Muscle layer of duodenum (tissue), 2 donors: ENCODE results near the gene ST6GALNAC4.

Source experiments
- H3K27ac ChIP-seq: one replicate; pipeline ENCODE4 v1.7.0; 2013; ENCODE audit warnings: mild to moderate bottlenecking, low read length
- H3K27me3 ChIP-seq: one replicate; pipeline ENCODE4 v1.7.0; 2013; ENCODE audit warnings: low read depth, mild to moderate bottlenecking, control low read depth, low read length
- H3K36me3 ChIP-seq, 2 donors: one replicate each; pipeline ENCODE4 v1.7.0; 2013; ENCODE audit warnings: low read length in 2 of 2, control low read depth in 1 of 2, mild to moderate bottlenecking in 1 of 2; ENCODE audit not compliant: insufficient read depth in 2 of 2, control insufficient read depth in 1 of 2
- H3K4me1 ChIP-seq, 2 donors: one replicate each; pipeline ENCODE4 v1.7.0; 2013; ENCODE audit warnings: low read length in 2 of 2, mild to moderate bottlenecking in 2 of 2, control low read depth in 1 of 2, moderate library complexity in 1 of 2; ENCODE audit not compliant: insufficient read depth in 2 of 2, control insufficient read depth in 1 of 2
- H3K4me3 ChIP-seq, 2 donors: one replicate each; pipeline ENCODE4 v1.7.0; 2013; ENCODE audit warnings: low read length in 2 of 2, low read depth in 1 of 2, mild to moderate bottlenecking in 1 of 2
- H3K9me3 ChIP-seq, 2 donors: one replicate each; pipeline ENCODE4 v1.7.0; 2013; ENCODE audit warnings: low read length in 2 of 2, control low read depth in 1 of 2, mild to moderate bottlenecking in 1 of 2; ENCODE audit not compliant: control insufficient read depth in 1 of 2
- donor health status: healthy.

ST6GALNAC4 gene, protein sequence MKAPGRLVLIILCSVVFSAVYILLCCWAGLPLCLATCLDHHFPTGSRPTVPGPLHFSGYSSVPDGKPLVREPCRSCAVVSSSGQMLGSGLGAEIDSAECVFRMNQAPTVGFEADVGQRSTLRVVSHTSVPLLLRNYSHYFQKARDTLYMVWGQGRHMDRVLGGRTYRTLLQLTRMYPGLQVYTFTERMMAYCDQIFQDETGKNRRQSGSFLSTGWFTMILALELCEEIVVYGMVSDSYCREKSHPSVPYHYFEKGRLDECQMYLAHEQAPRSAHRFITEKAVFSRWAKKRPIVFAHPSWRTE

DNA sequence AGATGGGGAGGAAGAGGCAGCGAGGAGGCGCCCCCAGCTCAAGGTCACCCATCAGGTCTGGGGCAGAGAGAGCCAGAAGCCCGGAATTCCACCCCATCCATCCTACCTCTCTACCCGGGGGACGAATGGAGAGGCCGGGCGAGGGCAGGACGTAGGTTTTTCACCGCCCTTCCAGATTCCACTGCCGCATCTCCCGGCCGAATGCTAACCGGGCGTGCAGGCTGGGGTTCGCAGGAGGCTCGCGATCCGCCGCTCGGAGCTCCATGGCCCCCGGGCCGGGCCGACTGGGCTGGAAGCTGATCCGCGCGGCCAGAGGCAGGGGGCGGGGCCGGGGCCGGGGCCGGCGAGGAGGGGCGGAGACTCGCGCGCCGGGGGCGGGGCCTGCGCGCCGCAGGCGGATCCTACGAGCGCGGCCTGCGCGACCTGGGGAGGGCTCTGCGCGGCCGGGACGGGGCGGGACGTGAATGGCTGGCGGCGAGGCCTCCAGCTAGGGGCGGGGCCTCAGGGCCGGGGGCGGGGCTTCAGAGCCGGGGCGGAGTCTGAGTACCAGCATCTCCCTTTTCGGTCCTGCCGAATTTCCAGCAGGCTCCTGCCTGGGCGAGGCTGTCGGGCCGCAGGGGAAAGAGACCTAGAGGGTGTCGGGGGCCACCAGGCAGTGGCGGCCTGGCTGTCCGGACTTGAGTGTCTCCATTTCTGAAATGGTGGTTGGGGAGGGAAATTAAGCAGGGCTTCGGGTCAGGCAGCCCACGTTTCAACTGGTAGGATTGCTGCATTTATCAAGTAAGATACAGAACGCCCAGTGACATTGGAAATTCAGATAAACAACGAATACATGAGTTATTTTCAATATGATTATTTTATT, at the start of gene ST6GALNAC4:
ST6GALNAC4 (minus strand) TSS at position 322 of the 862 bp plus-strand sequence. CDS start 622 bp downstream, outside the sequence.
- peak within 1 kb of the TSS; percentile 69 for H3K27ac ChIP-seq
- peaks cover 19 to 32% of the 10 kb centered on the region in 2 donors for H3K4me1 ChIP-seq
- no peaks in the 10 kb centered on the region for H3K27me3 ChIP-seq
- peaks cover 2 to 11% of the 10 kb centered on the region in 2 donors for H3K36me3 ChIP-seq
- no peaks in the 10 kb centered on the region for H3K9me3 ChIP-seq
- peak within 1 kb of the TSS; percentile 68 to 81 for H3K4me3 ChIP-seq

DNA sequence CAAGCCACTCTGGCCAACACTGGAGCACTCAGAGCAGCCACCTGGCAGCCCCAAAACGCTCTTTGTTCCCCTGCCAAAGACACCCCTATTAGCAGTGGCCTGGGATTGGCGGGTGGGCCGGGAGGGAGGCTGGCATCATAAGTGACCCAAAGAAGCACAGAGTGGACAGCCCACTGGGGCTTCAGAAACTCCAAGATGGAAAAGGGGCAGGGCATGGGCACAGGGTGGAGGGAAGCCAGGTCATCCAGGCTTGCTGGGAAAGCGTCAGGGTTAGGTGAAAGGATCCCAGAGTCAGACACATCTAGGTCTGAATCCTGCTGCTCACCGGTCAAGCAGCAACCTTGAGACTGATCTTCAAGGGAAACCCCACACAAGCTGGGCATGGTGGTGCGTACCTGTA, 49.1 kb upstream of the ST6GALNAC4 start:
- no peaks in the 10 kb centered on the region for H3K36me3 ChIP-seq
- no peaks in the 10 kb centered on the region for H3K9me3 ChIP-seq
- no peaks in the 10 kb centered on the region for H3K27me3 ChIP-seq
- peak overlapping the region; percentile 97 for H3K27ac ChIP-seq
- peaks cover 61 to 77% of the 10 kb centered on the region in 2 donors for H3K4me1 ChIP-seq
- H3K4me3 ChIP-seq: peak overlapping the region in 1 of 2 donors; percentile 27

DNA sequence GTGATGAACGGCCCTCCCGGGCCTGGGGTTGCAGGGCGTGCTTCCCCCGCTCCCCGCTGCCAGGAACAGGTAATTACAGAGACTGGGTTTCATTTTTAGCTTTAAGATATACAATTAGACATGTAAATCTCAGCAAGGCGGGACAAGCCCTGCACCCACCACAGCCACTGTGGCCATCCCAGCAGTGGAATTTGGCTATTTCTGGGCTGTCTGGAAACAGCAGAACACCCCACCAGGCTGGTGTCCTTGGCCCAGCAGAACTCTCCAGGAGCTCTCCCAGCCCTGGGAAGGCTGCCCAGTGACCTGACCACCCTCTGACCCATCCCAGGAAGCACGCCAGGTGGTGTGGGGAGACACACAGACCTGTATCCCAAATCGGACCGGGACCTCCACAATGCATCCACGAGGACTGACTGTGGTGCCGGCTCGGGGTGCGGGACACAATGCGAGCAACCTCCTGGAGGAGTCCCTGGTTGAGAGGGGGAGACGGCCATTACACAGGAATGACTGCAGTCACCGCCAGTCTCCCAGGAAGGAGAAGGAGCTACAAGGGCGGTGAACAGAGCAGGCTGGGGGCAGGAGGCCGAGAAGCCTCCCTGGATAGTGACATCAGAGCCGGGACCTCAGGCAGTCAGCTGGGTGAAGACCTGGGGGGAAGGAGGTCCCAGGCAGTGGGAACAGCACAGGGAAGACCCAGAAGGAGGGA, 46.7 kb upstream of the ST6GALNAC4 start:
- no peaks in the 10 kb centered on the region for H3K9me3 ChIP-seq
- H3K27ac ChIP-seq: peak overlapping the region; percentile 97
- peak overlapping the region in 1 of 2 donors; percentile 42 for H3K4me3 ChIP-seq
- H3K36me3 ChIP-seq: no peaks in the 10 kb centered on the region
- peaks cover 56 to 67% of the 10 kb centered on the region in 2 donors for H3K4me1 ChIP-seq
- H3K27me3 ChIP-seq: no peaks in the 10 kb centered on the region

DNA sequence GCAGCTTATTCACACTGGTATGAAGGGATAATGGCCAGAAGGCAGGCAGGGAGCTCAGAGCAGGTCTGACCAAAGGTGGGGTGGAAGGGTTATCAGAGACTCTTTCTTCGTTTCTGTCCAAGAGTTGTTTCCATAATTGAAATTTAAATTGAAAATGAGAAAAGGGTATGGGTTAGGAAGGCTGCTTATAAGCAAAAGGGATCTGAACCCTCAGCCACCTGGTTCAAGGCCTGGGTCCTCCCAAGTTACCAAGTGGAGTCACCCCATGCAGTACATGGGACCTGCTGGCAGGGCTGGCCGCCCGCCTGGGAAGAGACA, 46.2 kb upstream of the ST6GALNAC4 start:
- Histone ChIP-seq H3K4me1 (peaks cover 51 to 62% of the 10 kb centered on the region in 2 donors), H3K27me3 (no peaks in the 10 kb centered on the region), H3K4me3 (no peak overlapping the region), H3K9me3 (no peaks in the 10 kb centered on the region), H3K27ac (peak overlapping the region; percentile 97), H3K36me3 (no peaks in the 10 kb centered on the region)

DNA sequence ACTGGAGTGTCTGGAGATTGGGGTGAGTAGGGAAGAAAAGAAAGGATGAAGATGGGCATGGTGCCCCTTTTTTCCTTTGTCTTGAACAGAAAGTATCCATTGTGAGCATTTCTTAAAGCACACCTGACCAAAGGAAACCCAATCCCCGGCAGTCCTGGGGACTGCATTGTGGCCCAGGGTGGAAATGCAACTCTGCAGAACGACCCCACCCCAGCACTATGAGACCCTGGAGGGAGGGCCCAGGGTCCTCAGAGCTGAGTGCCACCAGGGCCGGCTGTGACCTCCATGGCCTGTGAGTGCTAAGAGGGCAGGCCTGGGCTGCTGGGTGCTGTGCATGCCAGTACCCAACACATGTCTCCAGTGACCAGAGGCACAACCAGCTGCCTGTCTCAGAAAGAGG, 45.4 kb upstream of the ST6GALNAC4 start:
- Histone ChIP-seq H3K9me3 (no peaks in the 10 kb centered on the region), H3K27me3 (no peaks in the 10 kb centered on the region), H3K36me3 (no peaks in the 10 kb centered on the region), H3K27ac (peak overlapping the region; percentile 97), H3K4me1 (peaks cover 46 to 56% of the 10 kb centered on the region in 2 donors), H3K4me3 (no peak overlapping the region)

DNA sequence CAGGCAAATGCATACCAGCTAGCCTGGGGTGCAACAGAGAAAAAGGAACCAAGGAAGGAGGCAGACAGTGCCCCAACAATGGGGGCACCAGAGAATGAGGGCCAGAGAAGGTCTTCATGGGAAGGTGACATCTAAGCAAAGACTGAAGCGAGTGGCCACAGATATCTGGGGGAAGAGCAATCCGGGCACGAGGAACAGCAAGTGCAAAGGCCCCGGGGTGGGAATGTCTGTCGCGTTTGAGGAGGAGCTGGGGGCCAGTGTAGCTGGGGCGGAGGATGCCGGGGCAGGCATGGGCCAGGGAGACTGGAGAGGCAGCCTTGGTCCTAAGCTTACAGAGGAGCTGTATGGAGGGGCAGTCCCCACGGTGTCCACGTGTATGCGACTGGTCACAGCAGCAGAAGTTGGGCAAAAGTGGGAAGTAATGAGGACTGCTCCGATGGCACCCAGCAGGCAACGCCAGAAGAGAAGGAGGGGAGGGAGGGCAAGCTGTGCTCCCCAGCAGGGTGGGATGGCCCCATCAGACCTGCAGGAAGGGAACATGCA, 44.8 kb upstream of the ST6GALNAC4 start:
- Histone ChIP-seq H3K36me3 (no peaks in the 10 kb centered on the region), H3K27me3 (no peaks in the 10 kb centered on the region), H3K4me3 (no peak overlapping the region), H3K9me3 (no peaks in the 10 kb centered on the region), H3K27ac (no peak overlapping the region), H3K4me1 (peaks cover 40 to 50% of the 10 kb centered on the region in 2 donors)

DNA sequence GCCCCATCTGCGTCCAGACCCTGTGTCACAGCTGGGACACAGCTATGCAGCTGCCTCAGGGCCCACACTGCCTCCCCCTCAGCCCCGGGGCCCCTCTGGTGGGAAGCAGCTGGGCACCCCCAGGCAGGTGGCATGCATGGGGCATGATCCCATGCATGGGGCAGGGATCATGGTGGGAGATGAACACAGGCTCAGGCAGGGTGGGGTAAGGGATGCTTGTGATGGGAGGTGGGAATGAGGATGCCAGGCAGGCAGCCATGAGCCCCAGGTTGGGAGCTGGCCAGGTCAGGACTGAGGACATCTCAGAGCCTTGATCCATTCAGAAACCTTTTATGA, 44.3 kb upstream of the ST6GALNAC4 start:
- H3K9me3 ChIP-seq: no peaks in the 10 kb centered on the region
- no peaks in the 10 kb centered on the region for H3K36me3 ChIP-seq
- H3K4me3 ChIP-seq: no peak overlapping the region
- H3K27ac ChIP-seq: no peak overlapping the region
- peaks cover 36 to 44% of the 10 kb centered on the region in 2 donors for H3K4me1 ChIP-seq
- no peaks in the 10 kb centered on the region for H3K27me3 ChIP-seq

DNA sequence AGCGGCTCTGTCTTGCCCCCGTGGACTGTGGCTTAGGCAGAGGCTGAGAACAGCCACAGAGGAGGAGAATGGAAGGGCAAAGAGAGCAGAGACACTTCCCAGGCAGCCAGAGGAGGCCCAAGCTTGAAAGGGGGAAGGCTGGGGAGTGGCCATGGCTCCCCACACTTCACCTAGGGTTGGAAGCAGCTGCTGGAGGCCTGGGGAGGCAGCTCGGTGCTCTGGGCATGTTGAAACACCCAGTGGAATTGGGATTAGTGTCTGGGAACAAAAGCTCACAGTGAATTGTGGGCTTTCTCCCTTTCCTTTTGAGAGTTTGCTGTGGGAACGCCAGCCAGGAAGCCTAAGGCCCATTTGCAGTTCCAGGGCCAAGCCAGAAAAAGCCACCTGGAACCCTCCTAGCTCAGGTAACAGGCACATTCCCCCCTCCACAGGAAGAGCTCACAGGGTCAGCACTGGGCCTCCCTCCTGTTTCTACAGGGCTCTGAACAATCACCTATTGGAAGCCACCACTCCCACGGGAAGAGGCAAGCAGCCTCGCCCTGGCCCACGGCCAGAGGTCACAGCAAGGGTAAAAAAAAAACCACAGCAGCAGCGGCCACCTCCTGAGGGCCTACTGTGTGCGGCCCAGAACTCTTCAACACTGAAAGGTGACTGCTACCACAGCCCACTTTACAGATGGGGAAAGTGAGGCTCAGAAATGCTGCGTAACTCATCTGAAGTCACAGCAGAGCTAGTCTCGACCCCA, 43.7 kb upstream of the ST6GALNAC4 start:
- Histone ChIP-seq H3K4me1 (peaks cover 35 to 47% of the 10 kb centered on the region in 2 donors), H3K9me3 (no peaks in the 10 kb centered on the region), H3K4me3 (no peak overlapping the region), H3K36me3 (no peaks in the 10 kb centered on the region), H3K27me3 (no peaks in the 10 kb centered on the region), H3K27ac (peak overlapping the region; percentile 87)

DNA sequence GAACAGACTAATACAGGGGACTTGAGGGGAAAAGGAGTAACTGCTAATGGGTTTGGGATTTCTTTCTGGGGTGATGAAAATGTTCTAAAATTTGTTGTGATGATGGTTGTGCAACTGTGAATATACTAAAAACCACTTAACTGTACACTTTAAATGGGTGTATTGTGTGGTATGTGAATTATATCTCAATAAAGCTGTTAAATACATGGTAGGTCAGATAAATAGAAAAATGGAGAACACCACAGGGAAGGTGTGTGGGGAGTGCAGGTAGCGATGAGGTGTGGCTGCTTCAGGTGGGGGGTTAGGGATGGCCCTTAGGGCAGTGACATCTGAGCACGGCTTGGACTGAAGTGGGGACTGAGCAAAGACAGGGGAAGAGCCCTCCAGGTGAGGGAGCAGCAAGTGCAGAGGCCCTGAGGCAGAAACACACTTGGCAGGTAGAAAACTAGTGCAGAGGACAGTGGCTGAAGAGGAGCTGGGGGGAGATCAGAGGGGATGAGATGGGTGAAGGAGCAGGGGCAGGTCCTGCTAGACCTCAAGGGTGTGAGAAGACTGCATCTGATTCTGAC, 43.1 kb upstream of the ST6GALNAC4 start:
- Histone ChIP-seq H3K4me1 (peaks cover 33 to 54% of the 10 kb centered on the region in 2 donors), H3K9me3 (no peaks in the 10 kb centered on the region), H3K36me3 (no peaks in the 10 kb centered on the region), H3K27ac (peak overlapping the region; percentile 87), H3K27me3 (no peaks in the 10 kb centered on the region), H3K4me3 (no peak overlapping the region)

DNA sequence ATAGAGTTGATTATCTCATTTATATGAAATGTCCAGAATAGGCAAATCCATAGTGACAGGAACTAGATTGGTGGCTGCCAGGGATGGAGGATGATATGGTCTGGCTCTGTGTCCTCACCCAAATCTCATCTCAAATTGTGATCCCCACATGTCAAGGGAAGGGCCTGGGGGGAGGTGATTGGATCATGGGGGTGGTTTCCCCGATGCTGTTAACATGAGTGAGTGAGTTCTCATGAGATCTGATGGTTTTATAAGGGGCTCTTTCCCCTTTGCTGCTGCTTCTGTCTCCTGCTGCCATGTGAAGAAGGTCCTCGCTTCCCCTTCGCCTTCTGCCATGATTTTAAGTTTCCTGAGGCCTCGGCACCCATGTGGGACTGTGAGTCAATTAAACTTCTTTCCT, 42.6 kb upstream of the ST6GALNAC4 start:
- Histone ChIP-seq H3K4me3 (no peak overlapping the region), H3K27ac (no peak overlapping the region), H3K36me3 (no peaks in the 10 kb centered on the region), H3K9me3 (no peaks in the 10 kb centered on the region), H3K27me3 (no peaks in the 10 kb centered on the region), H3K4me1 (peaks cover 35 to 57% of the 10 kb centered on the region in 2 donors)
